GM21367 (cell line): Measurements from ENCODE around the gene TUT1.
A peak's percentile ranks its signal among the peaks of the same experiment; 100 is the strongest.

Experiments used
- ATAC-seq: cut with Tn5 transposase; IDR thresholded peaks from one replicate; pipeline ENCODE4 v1.9.1; 2021; ENCODE audit not compliant: unreplicated experiment

TUT1 gene

GRCh38 chr11:62542750-62543567 is 48.4 kb downstream of the TUT1 start:
- ATAC-seq: no peak

GRCh38 chr11:62542111-62542745 is 49.1 kb downstream of the TUT1 start:
- no peak for ATAC-seq

- peak; percentile 40 for ATAC-seq
Measured at GRCh38 chr11:62540804-62541701, 50.3 kb downstream of the TUT1 start.

GRCh38 chr11:62539238-62539925 is 51.9 kb downstream of the TUT1 start:
- ATAC-seq: no peak

GRCh38 chr11:62538470-62539237 is 52.7 kb downstream of the TUT1 start:
- no peak for ATAC-seq

- no peak for ATAC-seq
Measured at GRCh38 chr11:62536301-62536957, 54.9 kb downstream of the TUT1 start.

GRCh38 chr11:62535802-62536201 is 55.5 kb downstream of the TUT1 start:
- ATAC-seq: no peak

- ATAC-seq: no peak
Measured at GRCh38 chr11:62534779-62535545, 56.4 kb downstream of the TUT1 start.

GRCh38 chr11:62532096-62532495 is 59.2 kb downstream of the TUT1 start:
- ATAC-seq: no peak
